Measurements from ENCODE around the gene ACAP3.

- TF ChIP-seq CTCF (IDR thresholded peaks at IDR 0.05; ENCODE audit: low read depth, low read length) (no peak), EZH2phosphoT487 (IDR thresholded peaks at IDR 0.05; ENCODE audit: low read depth) (no peak)
Observed at GRCh38 chr1:1245817-1246576, 61.7 kb downstream of the ACAP3 start.

Measured in OCI-LY3 (cell line).